Sigmoid colon (tissue), 7 donors: ENCODE results near the gene NOX5. TPM values are rescaled to one million over a fixed set of nuclear protein-coding genes. Genes with fewer than 3 reads are reported as not detected.

Experiments
- DNase-seq: peaks from one replicate; pipeline ENCODE4 v3.0.0-alpha.2; 2019
- H3K27ac ChIP-seq, 4 donors: fragments of 200-600 bp; sonication (generic); one replicate each; pipeline ENCODE4 v1.5.1; 2016 to 2019; ENCODE audit warnings: mild to moderate bottlenecking in 1 of 4
- H3K27me3 ChIP-seq, 3 donors: fragments of 200-600 bp; sonication (generic); one replicate each; pipeline ENCODE4 v1.5.1; 2019; ENCODE audit warnings: mild to moderate bottlenecking in 1 of 3
- H3K36me3 ChIP-seq, 4 donors: fragments of 200-600 bp; sonication (generic); one replicate each; pipeline ENCODE4 v1.5.1; 2016 to 2019
- H3K4me1 ChIP-seq, 4 donors: fragments of 200-600 bp; sonication (generic); one replicate each; pipeline ENCODE4 v1.5.1; 2017 to 2019
- H3K4me3 ChIP-seq, 4 donors: fragments of 200-600 bp; sonication (generic); one replicate each; pipeline ENCODE4 v1.5.1; 2017 to 2019; ENCODE audit warnings: mild to moderate bottlenecking in 2 of 4, moderate library complexity in 1 of 4
- H3K9me3 ChIP-seq, 4 donors: fragments of 200-600 bp in 3 of 4; sonication (generic) in 3 of 4; one replicate each; pipeline versions ENCODE4 v1.5.1 to v1.6.1; 2013 to 2019
- CTCF ChIP-seq, 4 experiments: fragments of 450-650 bp in 3 of 4; fragments of 200-600 bp in 1 of 4; IDR thresholded peaks; one replicate each; pipeline ENCODE4 v1.5.1; 2016 to 2019; ENCODE audit warnings: antibody characterized with exemption in 4 of 4, mild to moderate bottlenecking in 3 of 4, moderate library complexity in 2 of 4
- EP300 ChIP-seq, 4 donors: sonication (generic); formaldehyde crosslinking; IDR thresholded peaks; one replicate each; pipeline ENCODE4 v1.6.1; 2017; ENCODE audit warnings: antibody characterized with exemption in 4 of 4
- POLR2A ChIP-seq, 2 donors: fragments of 450-650 bp; IDR thresholded peaks; one replicate each; pipeline ENCODE4 v1.6.1; 2016; ENCODE audit warnings: antibody characterized with exemption in 2 of 2, mild to moderate bottlenecking in 2 of 2, moderate library complexity in 2 of 2
- POLR2AphosphoS5 ChIP-seq, 4 donors: sonication (generic); formaldehyde crosslinking; IDR thresholded peaks; one replicate each; pipeline ENCODE4 v1.6.1; 2017; ENCODE audit warnings: antibody characterized with exemption in 4 of 4
- WGBS, 2 donors: extraction: QIAGEN DNeasy Blood & Tissue Kit; methylation state at CpG; one replicate each; pipeline ENCODE4 v1.1.7; 2013; 5-methylcytosine and 5-hydroxymethylcytosine counted together
- intact Hi-C: fragments of 100-400 bp; cut with DNase I; formaldehyde crosslinking; loops from one replicate; pipeline ENCODE4 v1.15.1; 2023
- polyA plus RNA-seq, 3 donors: library from polyadenylated mRNA; stranded (reverse); fragments of 200-250 nt; gene quantifications; one replicate each; pipeline ENCODE4 v1.2.3, GENCODE V29; 2013
- total RNA-seq, 4 donors: library from RNA; depleted of rRNA; stranded (reverse); fragments of >200 nt; gene quantifications; one replicate each; pipeline ENCODE4 v1.1.0, GENCODE V29; 2016
- donor health status: healthy with polysubstance abuse.
- donor health status: Bipolar disorder and iron deficiency.
- donor health status: healthy.

Gene NOX5
- total and polyA plus RNA-seq, 7 donors: 0.16 to 0.49 (median 0.36) TPM; not detected in 4

GRCh38 chr15:69061414-69061842, 46.9 kb downstream of the NOX5 start:
- intact Hi-C loops: loop anchor here (10.0 kb wide), 1 partner anchor 93 kb away; no protein-coding TSS in a partner anchor
- H3K27ac ChIP-seq: no peak overlapping the region

GRCh38 chr15:69064649-69065048, 50.2 kb downstream of the NOX5 start:
- Histone ChIP-seq H3K36me3 (no peaks in the 10 kb centered on the region), H3K27me3 (no peaks in the 10 kb centered on the region), H3K4me1 (no peaks in the 10 kb centered on the region), H3K27ac (no peak overlapping the region), H3K9me3 (no peaks in the 10 kb centered on the region), H3K4me3 (no peak overlapping the region)
- WGBS, 2 donors: 84 to 88% methylated on average over 3 of the region's 3 CpGs
- peak; percentile 14 for DNase-seq
- TF ChIP-seq POLR2AphosphoS5 (IDR thresholded peaks at IDR 0.05) (no peak), CTCF (IDR thresholded peaks at IDR 0.05) (no peak), POLR2A (IDR thresholded peaks at IDR 0.05) (no peak), EP300 (IDR thresholded peaks at IDR 0.05) (no peak)
- intact Hi-C loops: loop anchor here (10.0 kb wide), 1 partner anchor 90 kb away; no protein-coding TSS in a partner anchor

More at GRCh38 chr15:69061414-69061842, 46.9 kb downstream of the NOX5 start:
- TF ChIP-seq POLR2A (IDR thresholded peaks at IDR 0.05): no peak
- TF ChIP-seq POLR2AphosphoS5 (IDR thresholded peaks at IDR 0.05): no peak
- TF ChIP-seq EP300 (IDR thresholded peaks at IDR 0.05): no peak
- no peak for TF ChIP-seq CTCF (IDR thresholded peaks at IDR 0.05)
- H3K9me3 ChIP-seq: no peaks in the 10 kb centered on the region
- H3K4me1 ChIP-seq: peaks cover 0 to 8% (median 2%) of the 10 kb centered on the region in 4 donors
- no peak overlapping the region for H3K4me3 ChIP-seq
- no peaks in the 10 kb centered on the region for H3K27me3 ChIP-seq
- H3K36me3 ChIP-seq: no peaks in the 10 kb centered on the region
- peak; percentile 15 for DNase-seq

- no peaks in the 10 kb centered on the region for H3K4me1 ChIP-seq
- TF ChIP-seq POLR2AphosphoS5 (IDR thresholded peaks at IDR 0.05): no peak
- TF ChIP-seq EP300 (IDR thresholded peaks at IDR 0.05): no peak
- TF ChIP-seq CTCF (IDR thresholded peaks at IDR 0.05): no peak
- no peak for TF ChIP-seq POLR2A (IDR thresholded peaks at IDR 0.05)
- no peak overlapping the region for H3K27ac ChIP-seq
- DNase-seq: peak; percentile 24
- H3K4me3 ChIP-seq: no peak overlapping the region
- 86 to 89% methylated on average over 9 of the region's 9 CpGs for WGBS, 2 donors
- intact Hi-C loops: loop anchor here (10.0 kb wide), 1 partner anchor 88 kb away; no protein-coding TSS in a partner anchor
- peaks cover 0 to 3% (median 0%) of the 10 kb centered on the region in 4 donors for H3K9me3 ChIP-seq
- no peaks in the 10 kb centered on the region for H3K36me3 ChIP-seq
- H3K27me3 ChIP-seq: no peaks in the 10 kb centered on the region
These were observed 51.8 kb downstream of the NOX5 start for GRCh38 chr15:69066007-69066995.

GRCh38 chr15:69067296-69067695, 52.8 kb downstream of the NOX5 start:
- Histone ChIP-seq H3K4me3 (no peak overlapping the region), H3K9me3 (peaks cover 0 to 3% (median 0%) of the 10 kb centered on the region in 4 donors), H3K27me3 (peaks cover 0 to 2% (median 2%) of the 10 kb centered on the region in 3 donors), H3K36me3 (no peaks in the 10 kb centered on the region), H3K27ac (no peak overlapping the region), H3K4me1 (no peaks in the 10 kb centered on the region)
- peak; percentile 3 for DNase-seq
- intact Hi-C loops: loop anchor here (10.0 kb wide), 1 partner anchor 88 kb away; no protein-coding TSS in a partner anchor
- no peak for TF ChIP-seq POLR2A (IDR thresholded peaks at IDR 0.05)
- TF ChIP-seq EP300 (IDR thresholded peaks at IDR 0.05): no peak
- no peak for TF ChIP-seq POLR2AphosphoS5 (IDR thresholded peaks at IDR 0.05)
- TF ChIP-seq CTCF (IDR thresholded peaks at IDR 0.05): no peak
- 92 to 94% methylated on average over 1 of the region's 1 CpG for WGBS, 2 donors
